8988T (cell line): ENCODE data around the gene XKR3.
"Not testable (repeated sequence)": the region's sequence is repeated elsewhere in the genome, so short reads cannot be mapped to it uniquely, and the experiment has no call there.

Source experiments
- DNase-seq: peaks from one replicate; pipeline ENCODE4 v3.0.0; 2011

Gene XKR3

GRCh38 chr22:16824716-16825687, at the start of gene XKR3:
Gene XKR3, minus strand, starts transcription at chr22:16825411. Its CDS starts 17,338 bp downstream, at chr22:16808073.
- DNase-seq, result no peak

- DNase-seq, result not testable (repeated sequence)
These were observed 44.4 kb upstream of the XKR3 start for GRCh38 chr22:16869640-16870039.

- DNase-seq, result no peak
These were observed 41.0 kb upstream of the XKR3 start for GRCh38 chr22:16866167-16866566.

- not testable (repeated sequence) for DNase-seq
These were observed 31.6 kb upstream of the XKR3 start for GRCh38 chr22:16856851-16857250.

- DNase-seq, result no peak
These were observed 29.4 kb upstream of the XKR3 start for GRCh38 chr22:16854631-16855030.

- not testable (repeated sequence) for DNase-seq
These were observed 26.2 kb upstream of the XKR3 start for GRCh38 chr22:16851268-16851996.

- no peak for DNase-seq
These were observed 22.1 kb upstream of the XKR3 start for GRCh38 chr22:16847271-16847670.

GRCh38 chr22:16845881-16846280, 20.7 kb upstream of the XKR3 start:
- no peak for DNase-seq

- DNase-seq, result no peak
These were observed 20.3 kb upstream of the XKR3 start for GRCh38 chr22:16845465-16845864.

- DNase-seq, result no peak
These were observed 19.3 kb upstream of the XKR3 start for GRCh38 chr22:16844529-16844928.

- DNase-seq, result no peak
These were observed 12.9 kb upstream of the XKR3 start for GRCh38 chr22:16838073-16838472.

- no peak for DNase-seq
These were observed 9.8 kb upstream of the XKR3 start for GRCh38 chr22:16834971-16835370.

GRCh38 chr22:16831257-16831656, 6.0 kb upstream of the XKR3 start:
- no peak for DNase-seq

- DNase-seq, result no peak
These were observed 4.8 kb upstream of the XKR3 start for GRCh38 chr22:16829985-16830384.

GRCh38 chr22:16828876-16829275, 3.7 kb upstream of the XKR3 start:
- no peak for DNase-seq

GRCh38 chr22:16827506-16827905, 2.3 kb upstream of the XKR3 start:
- no peak for DNase-seq

GRCh38 chr22:16819249-16819648, 6.0 kb downstream of the XKR3 start:
- DNase-seq, result no peak

GRCh38 chr22:16818538-16818937, 6.7 kb downstream of the XKR3 start:
- DNase-seq, result no peak

GRCh38 chr22:16815073-16815472, 10.1 kb downstream of the XKR3 start:
- no peak for DNase-seq

GRCh38 chr22:16810188-16810802, 14.9 kb downstream of the XKR3 start:
- DNase-seq, result no peak

- no peak for DNase-seq
These were observed 16.5 kb downstream of the XKR3 start for GRCh38 chr22:16808744-16809143.

GRCh38 chr22:16807109-16807508, 18.1 kb downstream of the XKR3 start:
- DNase-seq, result no peak

- DNase-seq, result no peak
These were observed 18.8 kb downstream of the XKR3 start for GRCh38 chr22:16806401-16806800.

GRCh38 chr22:16804882-16805281, 20.3 kb downstream of the XKR3 start:
- no peak for DNase-seq
